Measurements from ENCODE around the gene CTNND2. TPM values are rescaled to one million over a fixed set of nuclear protein-coding genes. Genes with fewer than 3 reads are reported as not detected.
A peak's percentile ranks its signal among the peaks of the same experiment; 100 is the strongest.

Gene CTNND2
- total RNA-seq, 1 experiment from 2014 or later = 7.0 TPM

GRCh38 chr5:11681796-11682195 lies 222.4 kb downstream of the CTNND2 start:
- no peak overlapping the region for H2BK5ac ChIP-seq (ENCODE audit: insufficient read length, low read length)
- H3K9ac ChIP-seq (ENCODE audit: extremely low read depth, insufficient read length, low read length) = no peak overlapping the region
- TF ChIP-seq CTCF (conservative IDR thresholded peaks at IDR 0.05) = no peak
- H3K27ac ChIP-seq (ENCODE audit: insufficient read length, low read depth, low read length) = no peak overlapping the region
- no peaks in the 10 kb centered on the region for H4K20me1 ChIP-seq (ENCODE audit: control insufficient read depth, insufficient read depth, insufficient read length)
- H3K4me1 Mint-ChIP-seq = peaks cover 13 to 18% of the 10 kb centered on the region in 2 experiments
- H3K27me3 ChIP-seq (ENCODE audit: insufficient read depth, low read length) = no peaks in the 10 kb centered on the region
- H3K79me1 ChIP-seq (ENCODE audit: insufficient read depth, low read depth, low read length, poor library complexity, severe bottlenecking) = no peaks in the 10 kb centered on the region
- peak overlapping the region in 1 of 3 experiments; percentile 37; a peak in 1 of 7 replicates for H3K27ac Mint-ChIP-seq
- DNase-seq = no peak
- H3K27me3 Mint-ChIP-seq (ENCODE audit: low read depth) = no peaks in the 10 kb centered on the region
- no peak overlapping the region for H2BK15ac ChIP-seq (ENCODE audit: low read depth, low read length)
- H3K14ac ChIP-seq (ENCODE audit: insufficient read depth, low read length) = no peak overlapping the region
- H4K5ac ChIP-seq (ENCODE audit: insufficient read length, low read depth, low read length) = no peak overlapping the region
- H2AFZ ChIP-seq (ENCODE audit: low read length) = no peak overlapping the region
- H3K18ac ChIP-seq (ENCODE audit: insufficient read length, low read depth, low read length) = no peak overlapping the region
- H3K36me3 Mint-ChIP-seq (ENCODE audit: insufficient read depth in 1 of 3, low read depth in 3 of 3) = no peaks in the 10 kb centered on the region
- no peak overlapping the region for H3K4ac ChIP-seq (ENCODE audit: low read depth, low read length)
- no peak overlapping the region for H3T11ph ChIP-seq (ENCODE audit: low read length)
- H3K9me3 ChIP-seq (ENCODE audit: control insufficient read depth, low read depth, low read length) = no peaks in the 10 kb centered on the region
- H3K4me2 ChIP-seq (ENCODE audit: insufficient read depth, insufficient read length, low read length) = no peak overlapping the region
- H2BK20ac ChIP-seq (ENCODE audit: low read depth, low read length, poor library complexity, severe bottlenecking) = no peak overlapping the region
- H3K9me3 Mint-ChIP-seq = no peaks in the 10 kb centered on the region
- H3K4me1 ChIP-seq (ENCODE audit: insufficient read depth, low read length) = no peaks in the 10 kb centered on the region
- no peak overlapping the region for H4K91ac ChIP-seq (ENCODE audit: insufficient read length, low read depth, low read length)
- WGBS (ENCODE audit: extremely low coverage, insufficient read length, low lambda C conversion rate) = no CpG with 5 or more reads among the region's 4 CpGs
- H4K8ac ChIP-seq (replicated peaks; ENCODE audit: insufficient read length, low read depth, low read length) = no peak overlapping the region
- no peak overlapping the region for H2BK120ac ChIP-seq (ENCODE audit: low read depth, low read length, poor library complexity, severe bottlenecking)
- H3K23me2 ChIP-seq (ENCODE audit: insufficient read length, low read depth, low read length, poor library complexity, severe bottlenecking) = no peaks in the 10 kb centered on the region
- no peak overlapping the region for H3K4me3 Mint-ChIP-seq
- H3K79me2 ChIP-seq (ENCODE audit: insufficient read depth, low read length) = no peaks in the 10 kb centered on the region
- H2BK12ac ChIP-seq (ENCODE audit: insufficient read length, low read depth, low read length) = no peak overlapping the region
- H3K23ac ChIP-seq (ENCODE audit: insufficient read length, low read depth, low read length) = no peak overlapping the region
- no peak overlapping the region for H2AK5ac ChIP-seq (ENCODE audit: insufficient read length, low read length)
- no peak overlapping the region for H3K56ac ChIP-seq (ENCODE audit: insufficient read length, low read depth, low read length)
